HG03103 (cell line): Measurements from ENCODE around the gene TMEM42.

Experiments
- ATAC-seq: cut with Tn5 transposase; IDR thresholded peaks from one replicate; pipeline ENCODE4 v1.9.1; 2021; ENCODE audit warnings: low read depth; ENCODE audit not compliant: unreplicated experiment

TMEM42 gene

GRCh38 chr3:44906997-44907396 is 45.3 kb downstream of the TMEM42 start:
- ATAC-seq, result no peak

GRCh38 chr3:44907612-44908011 is 45.9 kb downstream of the TMEM42 start:
- no peak for ATAC-seq

- ATAC-seq, result no peak
These were observed 47.4 kb downstream of the TMEM42 start for GRCh38 chr3:44909063-44909462.

DNA sequence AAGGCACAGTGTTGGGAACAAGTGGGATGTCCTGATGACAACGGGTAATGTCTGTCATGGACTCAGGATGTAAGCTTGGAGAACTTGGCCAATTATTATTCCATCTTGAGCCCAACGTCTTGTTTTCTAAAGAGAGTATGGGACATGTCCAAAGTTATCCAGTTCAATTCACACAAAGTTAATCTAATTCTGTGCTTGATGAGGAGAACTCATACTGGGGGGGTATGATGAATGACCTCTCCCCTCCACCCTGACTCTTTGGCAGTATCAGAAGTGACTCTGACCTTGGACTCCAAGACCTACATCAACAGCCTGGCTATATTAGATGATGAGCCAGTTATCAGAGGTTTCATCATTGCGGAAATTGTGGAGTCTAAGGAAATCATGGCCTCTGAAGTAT is 49.0 kb downstream of the TMEM42 start:
- no peak for ATAC-seq

- ATAC-seq, result no peak
These were observed 52.3 kb downstream of the TMEM42 start for GRCh38 chr3:44913868-44914468.

- ATAC-seq, result no peak
These were observed 53.2 kb downstream of the TMEM42 start for GRCh38 chr3:44914936-44915335.
